D341Med (cell line): ENCODE data around the gene KIF13A.
"Not testable (repeated sequence)": the region's sequence is repeated elsewhere in the genome, so short reads cannot be mapped to it uniquely, and the experiment has no call there.

ENCODE experiments used
- DNase-seq: peaks from one replicate; pipeline ENCODE4 v3.0.0; 2012; ENCODE audit warnings: low spot score

KIF13A gene

GRCh38 chr6:17998442-17998841 is 11.0 kb upstream of the KIF13A start:
- DNase-seq = no peak

DNA sequence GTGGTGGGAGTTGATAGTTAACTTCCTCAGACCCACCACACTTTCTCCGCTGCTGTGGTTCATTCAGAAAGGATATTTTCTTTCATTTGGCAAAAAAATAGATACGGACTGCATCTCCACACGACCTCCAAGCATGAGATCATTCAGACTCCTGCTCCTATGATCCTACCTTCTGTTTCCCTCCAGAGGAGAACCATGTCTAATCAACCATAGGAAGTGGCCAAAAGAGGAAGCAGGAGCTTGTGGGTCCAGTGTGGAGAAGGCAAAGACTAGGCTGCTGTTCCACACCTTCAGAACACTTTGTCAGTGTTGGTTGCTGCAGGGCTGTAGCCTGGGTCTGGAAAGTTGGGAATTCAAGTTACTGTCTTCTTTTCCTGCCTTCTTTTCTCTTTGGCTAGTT is 10.6 kb upstream of the KIF13A start:
- no peak for DNase-seq

DNA sequence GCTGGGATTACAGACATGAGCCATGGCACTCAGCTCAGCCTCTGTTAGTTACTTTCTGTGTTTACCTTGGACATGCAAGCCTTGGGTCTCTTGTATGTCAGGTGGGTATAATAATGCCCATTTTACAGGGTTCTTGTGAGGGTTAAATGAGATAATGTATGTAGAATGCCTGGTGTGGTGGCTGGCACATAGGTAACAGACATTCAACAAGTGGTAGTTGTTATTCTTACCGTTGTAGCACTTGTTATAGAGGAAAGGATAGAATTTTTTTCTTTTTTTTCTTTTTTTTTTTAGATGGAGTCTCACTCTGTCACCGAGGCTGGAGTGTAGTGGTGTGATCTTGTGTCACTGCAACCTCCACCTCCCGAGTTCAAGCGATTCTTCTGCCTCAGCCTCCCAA is 8.0 kb upstream of the KIF13A start:
- DNase-seq = no peak

- DNase-seq = no peak
These were observed 6.6 kb upstream of the KIF13A start for GRCh38 chr6:17994019-17994418.

DNA sequence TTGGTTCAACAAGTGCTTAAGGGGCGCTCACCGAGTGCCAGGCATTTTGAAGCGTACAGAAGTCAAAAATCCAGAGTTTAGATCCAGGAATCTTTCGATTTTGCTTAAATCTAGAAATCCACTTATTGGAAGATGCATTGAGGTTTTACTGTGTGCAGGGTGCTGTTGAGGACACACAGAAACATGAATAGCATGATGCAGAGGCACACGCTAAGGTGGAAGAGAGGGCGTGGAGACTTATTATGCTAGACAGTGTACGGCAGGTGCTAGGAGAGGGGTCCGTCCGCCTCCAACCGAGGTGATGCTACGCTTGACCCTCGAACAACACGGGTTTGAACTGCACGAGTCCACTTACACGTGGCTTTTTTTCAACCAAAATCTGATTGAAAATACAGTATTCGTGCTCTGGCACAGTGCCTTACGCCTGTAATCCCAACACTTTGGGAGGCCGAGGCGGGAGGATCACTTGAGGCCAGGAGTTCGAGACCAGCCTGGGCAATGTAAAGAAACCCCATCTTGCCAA is 1.0 kb upstream of the KIF13A start:
- no peak for DNase-seq

- peak; percentile 90 for DNase-seq
These were observed 424 bp upstream of the KIF13A start for GRCh38 chr6:17987697-17988421.

GRCh38 chr6:17986656-17987446 is 584 bp downstream of the KIF13A start:
- DNase-seq = peak; percentile 75

DNA sequence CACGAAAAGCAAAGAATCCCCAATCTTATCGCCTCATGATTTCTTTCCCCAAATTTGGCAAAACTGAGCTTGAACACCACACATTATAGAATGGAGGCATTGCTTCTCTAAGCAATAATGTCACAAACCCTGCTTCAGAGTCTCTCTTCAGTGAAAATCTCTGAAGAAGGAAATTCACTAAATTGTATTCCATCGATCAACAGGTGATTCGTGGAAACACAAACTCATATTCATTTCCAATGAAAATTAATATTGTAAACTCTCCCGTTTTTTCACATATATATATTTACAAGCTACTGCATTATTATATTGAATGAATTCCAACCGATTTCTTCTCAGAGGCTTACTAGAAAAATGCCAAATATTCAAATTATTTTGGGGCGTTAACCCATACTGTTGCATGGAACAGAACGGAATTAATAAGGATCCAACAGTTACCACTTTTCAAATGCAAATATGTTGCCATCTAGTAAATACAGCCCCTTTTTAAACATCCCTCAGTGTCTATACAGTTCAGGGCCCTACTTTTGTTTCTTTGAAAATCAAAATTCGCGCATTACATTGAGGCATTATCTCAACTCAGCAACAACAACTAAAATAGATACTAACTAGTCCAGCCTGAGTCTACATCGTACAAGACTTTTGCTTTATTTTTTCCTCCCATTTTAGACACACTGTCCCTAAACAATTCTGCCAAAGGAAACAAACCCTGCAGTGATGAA is 1.3 kb downstream of the KIF13A start:
- DNase-seq = no peak

GRCh38 chr6:17984812-17985670 is 2.4 kb downstream of the KIF13A start:
- no peak for DNase-seq

DNA sequence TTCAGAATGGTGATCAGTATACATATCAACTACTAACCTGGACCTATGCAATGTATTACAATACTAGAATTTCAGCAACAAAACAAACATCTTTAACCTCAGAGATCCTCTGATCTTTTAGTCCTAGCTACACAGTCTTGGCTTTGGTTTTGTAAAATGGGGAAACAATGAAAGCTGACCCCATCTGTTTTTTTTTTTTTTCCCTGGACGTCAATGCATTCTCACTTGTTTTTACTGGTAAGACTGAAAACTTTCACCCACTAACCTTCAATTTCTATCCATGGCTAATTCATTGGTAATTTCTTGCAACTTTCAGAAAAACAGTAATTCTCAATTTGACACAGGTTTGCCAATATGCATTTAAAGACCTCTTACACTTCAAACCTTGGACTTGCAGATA is 3.0 kb downstream of the KIF13A start:
- DNase-seq = no peak

DNA sequence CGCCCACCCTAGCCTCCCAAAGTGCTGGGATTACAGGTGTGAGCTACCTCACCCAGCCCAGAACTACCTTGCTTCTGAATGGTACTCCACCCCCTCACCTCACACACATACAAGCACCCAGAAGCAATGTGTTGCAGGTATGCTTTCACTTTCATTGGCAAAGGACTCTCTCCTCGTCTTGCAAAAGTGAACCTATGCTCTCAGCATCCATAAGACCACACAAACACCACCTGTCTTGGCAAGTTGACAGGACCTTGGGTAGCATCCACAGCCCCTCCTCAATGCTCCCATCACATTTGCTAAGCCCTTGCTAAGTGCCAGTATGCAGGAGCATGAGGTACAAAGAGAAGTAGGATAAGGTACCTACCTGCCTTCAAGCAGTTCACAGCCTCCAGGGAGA is 3.7 kb downstream of the KIF13A start:
- DNase-seq = no peak

DNA sequence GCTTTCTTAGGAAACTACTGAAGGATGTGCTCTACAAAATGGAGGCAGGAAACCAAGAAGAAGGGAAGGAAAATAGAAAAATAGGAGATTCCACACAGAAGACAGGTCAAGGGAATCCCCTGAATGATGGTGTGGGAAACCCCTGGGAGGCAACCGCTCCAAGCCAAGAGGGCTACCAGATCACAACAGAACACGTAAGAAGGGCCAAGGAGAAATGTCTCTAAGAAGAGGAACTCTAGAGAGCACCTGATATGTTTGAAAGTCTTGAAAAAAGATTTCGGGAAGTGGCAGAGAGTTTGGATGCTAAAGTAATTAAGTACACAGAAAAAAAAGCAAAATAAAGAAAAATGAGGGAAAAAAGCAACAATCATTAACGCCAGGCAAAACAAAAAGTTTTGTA is 7.1 kb downstream of the KIF13A start:
- no peak for DNase-seq

GRCh38 chr6:17979479-17979878 is 8.0 kb downstream of the KIF13A start:
- DNase-seq = no peak

GRCh38 chr6:17976258-17976657 is 11.2 kb downstream of the KIF13A start:
- DNase-seq = not testable (repeated sequence)

GRCh38 chr6:17974570-17975368 is 12.7 kb downstream of the KIF13A start:
- DNase-seq = no peak

GRCh38 chr6:17972978-17973622 is 14.3 kb downstream of the KIF13A start:
- no peak for DNase-seq

DNA sequence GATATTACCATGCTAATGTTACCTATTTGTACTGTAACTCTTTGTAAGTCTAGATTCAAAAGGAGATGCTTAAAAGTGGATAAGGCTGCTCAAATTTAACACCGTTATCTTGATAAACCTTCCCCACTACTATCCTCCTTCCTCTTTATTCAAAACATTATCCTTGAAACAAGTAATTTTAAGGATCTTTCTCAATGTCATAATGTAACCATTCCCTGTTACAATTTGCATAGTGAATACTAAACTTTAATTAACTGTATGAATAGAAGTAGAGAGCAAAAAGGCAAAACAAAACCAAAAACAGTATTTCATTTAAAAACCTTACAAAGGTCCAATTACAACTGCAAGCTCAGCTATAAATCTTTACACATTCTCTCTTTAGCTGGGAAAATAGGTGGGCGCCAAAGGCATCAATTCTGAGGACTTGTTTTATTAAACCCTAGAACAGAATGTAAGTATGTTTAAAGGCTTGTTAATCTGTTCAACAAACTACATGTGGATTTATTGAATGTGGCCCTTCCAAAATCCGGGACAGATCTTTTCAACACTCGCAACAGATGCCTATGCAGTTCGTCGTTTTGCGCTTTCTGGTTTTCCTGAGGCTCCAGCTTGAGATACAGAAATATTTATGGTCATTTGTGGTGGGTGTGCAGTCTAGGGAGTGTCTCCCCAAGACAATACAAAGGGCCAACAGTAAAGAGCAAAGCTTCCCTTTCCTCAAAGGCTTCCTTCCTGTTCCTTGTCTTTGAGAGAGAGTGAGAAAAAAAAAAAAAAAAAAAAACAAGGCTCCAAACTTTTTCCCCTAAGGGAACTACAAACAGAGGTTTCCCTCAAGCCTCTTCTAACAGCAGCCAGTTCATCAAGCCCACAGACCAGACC is 15.1 kb downstream of the KIF13A start:
- DNase-seq = no peak

GRCh38 chr6:17971128-17972073 is 16.0 kb downstream of the KIF13A start:
- no peak for DNase-seq
